ENCODE results near the gene FRMD4B. TPM values are rescaled to one million over a fixed set of nuclear protein-coding genes. Genes with fewer than 3 reads are reported as not detected.
A peak's percentile ranks its signal among the peaks of the same experiment; 100 is the strongest.

Gene FRMD4B
- total RNA-seq, 1 donor from 2014 or later, result 102 TPM

DNA sequence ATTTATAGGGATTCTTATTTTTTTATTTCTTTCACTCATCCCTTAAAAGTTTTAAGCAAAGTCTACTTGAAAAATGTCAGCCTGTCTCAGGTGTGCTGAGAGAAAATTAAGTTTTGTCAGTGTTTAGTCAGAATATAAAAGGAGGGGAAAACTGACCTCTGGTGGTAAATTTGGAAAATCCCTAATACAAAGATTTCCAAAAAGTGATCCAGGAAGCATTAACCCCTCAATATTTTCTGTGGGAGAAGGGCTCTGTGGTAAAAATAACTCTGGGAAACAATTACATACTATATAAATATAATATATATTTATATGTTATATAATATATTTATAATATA, 41.0 kb upstream of the FRMD4B start:
- Mint-ChIP-seq H3K4me1 (ENCODE audit: unreplicated experiment) (no peaks in the 10 kb centered on the region), H3K27ac (ENCODE audit: unreplicated experiment) (no peak overlapping the region), H3K4me3 (ENCODE audit: unreplicated experiment) (no peak overlapping the region), H3K36me3 (ENCODE audit: low read depth, unreplicated experiment) (no peaks in the 10 kb centered on the region), H3K9me3 (ENCODE audit: unreplicated experiment) (no peaks in the 10 kb centered on the region), H3K27me3 (ENCODE audit: unreplicated experiment) (no peaks in the 10 kb centered on the region)
- TF ChIP-seq, protein P1, sequence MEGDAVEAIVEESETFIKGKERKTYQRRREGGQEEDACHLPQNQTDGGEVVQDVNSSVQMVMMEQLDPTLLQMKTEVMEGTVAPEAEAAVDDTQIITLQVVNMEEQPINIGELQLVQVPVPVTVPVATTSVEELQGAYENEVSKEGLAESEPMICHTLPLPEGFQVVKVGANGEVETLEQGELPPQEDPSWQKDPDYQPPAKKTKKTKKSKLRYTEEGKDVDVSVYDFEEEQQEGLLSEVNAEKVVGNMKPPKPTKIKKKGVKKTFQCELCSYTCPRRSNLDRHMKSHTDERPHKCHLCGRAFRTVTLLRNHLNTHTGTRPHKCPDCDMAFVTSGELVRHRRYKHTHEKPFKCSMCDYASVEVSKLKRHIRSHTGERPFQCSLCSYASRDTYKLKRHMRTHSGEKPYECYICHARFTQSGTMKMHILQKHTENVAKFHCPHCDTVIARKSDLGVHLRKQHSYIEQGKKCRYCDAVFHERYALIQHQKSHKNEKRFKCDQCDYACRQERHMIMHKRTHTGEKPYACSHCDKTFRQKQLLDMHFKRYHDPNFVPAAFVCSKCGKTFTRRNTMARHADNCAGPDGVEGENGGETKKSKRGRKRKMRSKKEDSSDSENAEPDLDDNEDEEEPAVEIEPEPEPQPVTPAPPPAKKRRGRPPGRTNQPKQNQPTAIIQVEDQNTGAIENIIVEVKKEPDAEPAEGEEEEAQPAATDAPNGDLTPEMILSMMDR (IDR thresholded peaks at IDR 0.05; ENCODE audit: unreplicated experiment), result peak; percentile 31
- no peak for DNase-seq (ENCODE audit: low spot score)

GRCh38 chr3:69426291-69426966, 40.5 kb upstream of the FRMD4B start:
- Mint-ChIP-seq H3K27me3 (ENCODE audit: unreplicated experiment) (no peaks in the 10 kb centered on the region), H3K27ac (ENCODE audit: unreplicated experiment) (no peak overlapping the region), H3K9me3 (ENCODE audit: unreplicated experiment) (no peaks in the 10 kb centered on the region), H3K36me3 (ENCODE audit: low read depth, unreplicated experiment) (no peaks in the 10 kb centered on the region), H3K4me1 (ENCODE audit: unreplicated experiment) (no peaks in the 10 kb centered on the region), H3K4me3 (ENCODE audit: unreplicated experiment) (no peak overlapping the region)
- no peak for DNase-seq (ENCODE audit: low spot score)
- TF ChIP-seq, protein P1 (IDR thresholded peaks at IDR 0.05; ENCODE audit: unreplicated experiment), result no peak

DNA sequence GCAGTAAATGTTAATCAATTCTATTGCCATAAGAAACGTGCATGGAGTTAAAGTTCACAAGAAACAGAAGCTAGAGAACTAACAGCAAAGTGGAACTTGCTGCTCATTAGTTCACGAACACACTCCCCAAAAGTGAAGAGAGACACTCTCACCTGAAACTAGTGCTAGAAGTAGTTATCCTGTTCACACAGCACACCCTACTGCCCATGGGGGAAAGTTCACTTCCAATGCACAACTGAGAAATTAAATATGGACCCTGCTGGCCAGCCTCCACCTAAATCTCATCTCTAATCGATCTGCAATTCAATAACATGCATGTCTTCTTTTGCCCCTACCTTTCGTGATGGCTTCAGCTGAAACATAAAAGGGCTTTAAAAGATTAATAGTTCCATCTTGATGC, 39.4 kb upstream of the FRMD4B start:
- Mint-ChIP-seq H3K4me1 (ENCODE audit: unreplicated experiment) (peaks cover 4% of the 10 kb centered on the region), H3K36me3 (ENCODE audit: low read depth, unreplicated experiment) (no peaks in the 10 kb centered on the region), H3K4me3 (ENCODE audit: unreplicated experiment) (no peak overlapping the region), H3K9me3 (ENCODE audit: unreplicated experiment) (no peaks in the 10 kb centered on the region), H3K27ac (ENCODE audit: unreplicated experiment) (no peak overlapping the region), H3K27me3 (ENCODE audit: unreplicated experiment) (no peaks in the 10 kb centered on the region)
- DNase-seq (ENCODE audit: low spot score), result peak; percentile 46
- TF ChIP-seq, protein P1 (IDR thresholded peaks at IDR 0.05; ENCODE audit: unreplicated experiment), result peak; percentile 25

DNA sequence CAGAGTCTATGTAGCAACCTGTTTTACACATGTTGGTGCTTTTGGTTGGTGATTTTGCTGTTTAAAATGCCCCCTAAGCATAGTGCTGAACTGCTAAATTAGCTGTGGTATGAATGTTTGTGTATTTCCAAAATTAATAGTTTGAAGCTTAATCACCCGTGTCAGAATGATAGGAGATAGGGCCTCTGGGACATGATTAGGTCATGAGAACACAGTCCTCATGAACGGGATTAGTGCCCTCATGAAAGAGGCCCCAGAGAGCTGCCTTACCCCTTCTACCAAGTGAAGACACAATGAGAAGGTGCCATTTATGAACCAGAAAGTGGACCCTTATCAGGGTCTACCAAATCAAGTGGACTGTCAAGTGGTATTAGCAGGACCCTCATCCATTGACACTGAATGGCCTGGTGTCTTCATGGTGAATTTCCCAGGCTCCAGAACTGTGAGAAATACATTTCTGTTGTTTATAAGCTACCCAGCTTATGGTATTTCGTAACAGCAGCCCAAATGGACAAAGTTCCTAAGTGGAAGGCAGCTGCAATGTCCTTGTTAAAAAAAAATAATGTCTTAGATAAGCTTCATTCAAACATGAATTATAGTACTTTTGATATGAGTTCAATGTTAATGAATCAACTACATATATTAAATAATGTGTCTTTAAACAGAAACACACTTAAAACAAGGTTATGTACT, 37.7 kb upstream of the FRMD4B start:
- Mint-ChIP-seq H3K27me3 (ENCODE audit: unreplicated experiment) (no peaks in the 10 kb centered on the region), H3K4me1 (ENCODE audit: unreplicated experiment) (peaks cover 4% of the 10 kb centered on the region), H3K27ac (ENCODE audit: unreplicated experiment) (no peak overlapping the region), H3K4me3 (ENCODE audit: unreplicated experiment) (no peak overlapping the region), H3K9me3 (ENCODE audit: unreplicated experiment) (no peaks in the 10 kb centered on the region), H3K36me3 (ENCODE audit: low read depth, unreplicated experiment) (no peaks in the 10 kb centered on the region)
- no peak for DNase-seq (ENCODE audit: low spot score)
- TF ChIP-seq, protein P1 (IDR thresholded peaks at IDR 0.05; ENCODE audit: unreplicated experiment), result no peak

- H3K9me3 Mint-ChIP-seq (ENCODE audit: unreplicated experiment), result no peaks in the 10 kb centered on the region
- peaks cover 2% of the 10 kb centered on the region for H3K36me3 Mint-ChIP-seq (ENCODE audit: low read depth, unreplicated experiment)
- DNase-seq (ENCODE audit: low spot score), result no peak
- no peaks in the 10 kb centered on the region for H3K27me3 Mint-ChIP-seq (ENCODE audit: unreplicated experiment)
- peaks cover 4% of the 10 kb centered on the region for H3K4me1 Mint-ChIP-seq (ENCODE audit: unreplicated experiment)
- TF ChIP-seq, protein P1 (IDR thresholded peaks at IDR 0.05; ENCODE audit: unreplicated experiment), result no peak
- H3K27ac Mint-ChIP-seq (ENCODE audit: unreplicated experiment), result no peak overlapping the region
- H3K4me3 Mint-ChIP-seq (ENCODE audit: unreplicated experiment), result no peak overlapping the region
These were observed 36.9 kb upstream of the FRMD4B start for GRCh38 chr3:69422751-69423150.

Data from endothelial cell (in vitro differentiated cells).